Measurements from ENCODE around the gene KCNJ10.

The KCNJ10 gene

GRCh38 chr1:160082926-160083325, 13.0 kb upstream of the KCNJ10 start:
- no peak for DNase-seq

- DNase-seq: no peak
Measured at GRCh38 chr1:160082487-160082886, 12.5 kb upstream of the KCNJ10 start.

- DNase-seq: no peak
Measured at GRCh38 chr1:160081261-160081936, 11.4 kb upstream of the KCNJ10 start, which contains the start of gene KCNJ9. Gene KCNJ9 (plus strand): TSS chr1:160081538. CDS start chr1:160084031, 2,493 bp downstream.

- DNase-seq: no peak
Measured at GRCh38 chr1:160080381-160081100, 10.6 kb upstream of the KCNJ10 start.

GRCh38 chr1:160079448-160079847, 9.5 kb upstream of the KCNJ10 start:
- no peak for DNase-seq

DNA sequence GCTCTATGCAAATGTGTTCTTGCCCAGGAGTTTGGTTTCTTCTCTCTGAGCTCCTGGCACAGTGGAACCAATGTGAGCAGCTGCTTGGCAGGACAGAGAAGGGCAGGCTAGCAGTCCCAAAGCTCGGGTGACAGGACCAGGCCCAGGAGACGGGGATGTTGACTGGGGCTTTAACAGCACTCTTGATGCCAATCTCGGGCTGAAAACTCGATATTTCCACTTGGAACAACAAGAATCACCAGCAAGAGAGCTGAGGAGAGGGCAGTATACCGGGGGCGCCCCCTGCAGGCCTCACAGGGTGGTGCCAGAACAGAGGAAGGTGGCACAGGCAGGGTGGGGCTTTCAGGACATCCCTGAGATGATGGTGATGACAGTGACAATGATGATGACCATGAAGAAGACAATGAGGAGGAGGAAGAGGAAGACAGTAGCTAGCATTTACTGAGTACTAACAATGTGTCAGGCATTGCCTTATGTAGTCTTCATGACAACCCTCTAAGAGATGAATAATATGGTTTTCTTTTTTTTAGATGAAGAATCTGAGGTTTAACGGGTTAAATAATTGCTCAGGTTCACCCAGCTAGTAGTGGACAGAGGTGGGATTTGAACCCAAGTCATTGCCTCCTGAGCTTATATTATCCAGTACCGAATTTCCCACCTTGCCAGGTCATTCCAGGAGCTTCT, 8.7 kb upstream of the KCNJ10 start:
- DNase-seq: peak; percentile 61

DNA sequence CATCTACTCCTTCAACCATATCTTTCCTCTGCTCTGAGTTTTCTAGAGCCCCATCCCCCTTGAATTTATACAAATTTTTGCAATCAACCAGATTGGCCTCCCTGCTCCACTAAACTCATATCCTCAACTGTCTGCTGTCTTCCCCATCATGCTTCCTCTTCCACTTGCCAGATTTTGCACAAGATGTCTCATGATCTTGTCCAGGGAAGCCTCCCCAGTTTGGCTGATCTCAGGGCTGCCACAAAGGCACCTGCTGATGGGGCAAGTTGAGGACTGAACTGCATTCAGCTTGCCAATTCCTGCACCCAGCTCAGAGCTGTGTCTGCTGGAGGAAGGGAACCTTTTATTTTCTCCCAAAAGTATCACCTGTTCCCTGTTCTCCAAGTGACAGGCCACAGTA, 7.5 kb upstream of the KCNJ10 start:
- DNase-seq: no peak

- DNase-seq: no peak
Measured at GRCh38 chr1:160076295-160076694, 6.3 kb upstream of the KCNJ10 start.

GRCh38 chr1:160075836-160076235, 5.9 kb upstream of the KCNJ10 start:
- no peak for DNase-seq

DNA sequence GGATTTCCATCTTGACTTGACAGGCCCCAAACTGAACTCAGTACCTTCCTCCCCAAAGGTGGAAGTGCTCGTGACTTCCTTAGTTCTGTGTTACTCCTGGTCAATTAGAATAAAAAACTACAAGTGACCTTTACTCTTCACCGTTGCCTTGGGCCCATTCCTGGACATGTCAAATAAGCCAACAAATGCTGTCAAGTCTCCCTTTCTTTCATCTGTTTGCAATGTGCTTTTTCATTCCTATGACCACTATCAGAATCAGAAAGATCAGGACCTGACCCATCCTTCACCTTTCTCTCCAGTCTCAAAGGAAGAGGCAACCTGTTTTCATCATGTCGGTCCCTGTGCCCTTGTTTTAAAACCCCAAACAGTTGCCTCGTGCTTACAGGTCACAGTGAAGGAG, 4.9 kb upstream of the KCNJ10 start:
- no peak for DNase-seq

GRCh38 chr1:160071289-160071688, 1.3 kb upstream of the KCNJ10 start:
- DNase-seq: no peak

DNA sequence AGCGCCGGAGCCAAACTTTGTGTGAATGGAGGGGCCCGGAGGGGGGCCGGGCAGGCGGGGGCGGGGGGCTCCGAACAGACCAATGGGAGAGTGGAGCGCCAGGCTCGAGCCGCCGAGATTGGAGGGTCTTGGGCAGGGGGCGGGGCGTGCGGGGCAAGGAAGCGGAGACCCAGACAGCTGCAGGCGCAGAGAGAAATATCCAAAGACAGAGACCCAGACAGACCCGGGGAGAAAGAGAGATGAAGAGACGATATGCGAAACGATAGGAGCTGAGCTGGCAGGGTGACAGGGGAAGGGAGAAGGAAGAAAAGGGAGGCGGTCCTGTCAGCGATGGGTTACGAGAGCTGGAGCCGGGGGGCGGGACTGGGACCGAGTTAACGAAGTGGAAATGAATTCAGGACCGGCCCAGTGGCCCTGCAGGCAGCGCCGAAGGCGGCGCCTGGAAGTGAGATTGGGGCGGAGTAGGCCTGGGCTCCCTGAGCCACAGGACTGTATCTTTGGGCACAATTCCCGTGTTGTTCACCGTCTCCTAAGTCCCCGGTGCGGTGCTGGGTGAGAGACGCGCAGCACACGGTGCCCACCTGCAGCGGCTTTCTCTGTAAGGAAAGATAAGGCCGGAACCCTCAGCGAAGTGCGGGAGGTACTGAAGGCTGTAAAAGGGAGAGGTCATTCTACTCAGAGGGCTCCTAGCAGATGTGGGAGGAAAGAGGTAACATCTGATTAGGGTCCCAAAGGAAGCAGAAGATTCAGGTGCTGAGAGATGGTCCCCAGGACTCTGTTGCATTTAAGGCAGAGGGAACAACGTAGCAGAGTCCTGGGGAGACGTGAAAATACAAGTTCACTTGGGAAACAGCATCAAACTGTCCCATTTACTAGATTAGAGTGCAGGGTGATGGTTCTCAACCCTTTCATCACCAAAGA, 543 bp upstream of the KCNJ10 start:
- DNase-seq: peak; percentile 90

DNA sequence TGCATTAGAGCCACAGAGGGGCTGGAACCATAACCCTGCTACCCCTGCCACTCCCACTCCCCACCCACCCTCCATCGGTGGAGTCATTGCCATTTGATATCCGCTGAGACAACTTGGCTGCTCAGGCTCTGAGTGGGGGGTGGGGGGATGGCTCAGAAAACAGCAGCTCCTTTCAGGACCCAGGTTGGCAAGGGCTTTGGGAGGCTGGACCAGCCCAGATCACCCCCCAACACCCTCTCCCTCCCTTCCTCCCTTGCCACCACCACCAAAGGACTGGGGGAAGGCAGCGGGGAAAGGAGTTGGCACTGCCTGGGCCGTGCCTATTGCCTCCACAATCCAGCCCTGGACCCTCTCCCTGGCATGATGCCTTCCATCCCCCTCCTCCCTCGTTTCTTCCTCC, 1.7 kb downstream of the KCNJ10 start:
- no peak for DNase-seq

- DNase-seq: peak; percentile 35
Measured at GRCh38 chr1:160066829-160067745, 2.9 kb downstream of the KCNJ10 start.

- no peak for DNase-seq
Measured at GRCh38 chr1:160064746-160065145, 5.2 kb downstream of the KCNJ10 start.

- no peak for DNase-seq
Measured at GRCh38 chr1:160064164-160064563, 5.8 kb downstream of the KCNJ10 start.

DNA sequence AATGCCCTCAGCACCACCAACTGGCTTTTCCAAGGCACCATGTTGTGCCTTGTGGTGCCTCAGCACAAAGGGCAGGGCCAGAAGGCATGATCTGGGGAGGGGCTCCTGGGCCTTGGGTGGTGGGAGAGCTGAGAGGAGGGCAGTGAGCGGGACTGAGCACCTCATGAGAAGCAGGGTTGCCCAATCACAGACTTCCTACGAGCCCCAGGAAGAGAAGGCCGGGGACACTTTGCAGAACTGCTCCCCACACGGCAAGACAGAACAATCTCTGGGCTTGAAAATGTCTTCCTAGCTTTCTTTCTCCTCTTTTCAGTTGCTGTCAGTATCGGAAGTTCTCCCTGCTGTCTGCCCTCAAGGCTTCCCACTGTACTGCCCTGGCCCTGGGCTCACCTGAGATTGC, 6.8 kb downstream of the KCNJ10 start:
- no peak for DNase-seq

GRCh38 chr1:160062230-160062532, 7.8 kb downstream of the KCNJ10 start:
- DNase-seq: no peak

GRCh38 chr1:160061369-160062229, 8.4 kb downstream of the KCNJ10 start:
- no peak for DNase-seq

GRCh38 chr1:160058087-160058486, 11.9 kb downstream of the KCNJ10 start:
- peak; percentile 15 for DNase-seq

GRCh38 chr1:160056648-160057169, 13.3 kb downstream of the KCNJ10 start:
- no peak for DNase-seq
